Upper lobe of left lung (tissue), 6 donors: Measurements from ENCODE around the gene ZNF500. TPM values are rescaled to one million over a fixed set of nuclear protein-coding genes. Genes with fewer than 3 reads are reported as not detected.

Source experiments
- ATAC-seq, 2 donors: fragments of 200-7000 bp; cut with Tn5 transposase; one replicate each; pipeline ENCODE4 v1.9.1; 2022; ENCODE audit warnings: mild to moderate bottlenecking in 2 of 2, moderate library complexity in 2 of 2; ENCODE audit not compliant: low FRiP score in 2 of 2
- DNase-seq, 2 donors: peaks; one replicate each; pipeline ENCODE4 v3.0.0-alpha.2; 2019 to 2020
- H3K27ac ChIP-seq, 4 donors: fragments of 200-600 bp; sonication (generic); one replicate each; pipeline ENCODE4 v1.5.1; 2016 to 2019
- H3K27me3 ChIP-seq, 4 donors: fragments of 200-600 bp; sonication (generic); one replicate each; pipeline ENCODE4 v1.5.1; 2017 to 2019
- H3K36me3 ChIP-seq, 4 donors: fragments of 200-600 bp; sonication (generic); one replicate each; pipeline ENCODE4 v1.5.1; 2016 to 2019
- H3K4me1 ChIP-seq, 4 donors: fragments of 200-600 bp; sonication (generic); one replicate each; pipeline ENCODE4 v1.5.1; 2018 to 2019
- H3K4me3 ChIP-seq, 4 donors: fragments of 200-600 bp; sonication (generic); one replicate each; pipeline ENCODE4 v1.5.1; 2017 to 2019; ENCODE audit warnings: mild to moderate bottlenecking in 2 of 4, moderate library complexity in 1 of 4
- H3K9me3 ChIP-seq, 4 donors: fragments of 200-600 bp; sonication (generic); one replicate each; pipeline ENCODE4 v1.5.1; 2018 to 2019
- CTCF ChIP-seq, 6 experiments: fragments of 450-650 bp in 4 of 6; fragments of 200-600 bp in 2 of 6; sonication (generic) in 2 of 6; IDR thresholded peaks; one replicate each; pipeline ENCODE4 v1.5.1; 2016 to 2019; ENCODE audit warnings: antibody characterized with exemption in 6 of 6
- EP300 ChIP-seq, 4 donors: sonication (generic); formaldehyde crosslinking; IDR thresholded peaks; one replicate each; pipeline ENCODE4 v1.5.1; 2017; ENCODE audit warnings: antibody characterized with exemption in 4 of 4, control low read depth in 2 of 4
- POLR2A ChIP-seq, 4 donors: fragments of 450-650 bp; IDR thresholded peaks; one replicate each; pipeline ENCODE4 v1.5.1; 2016 to 2017; ENCODE audit warnings: antibody characterized with exemption in 4 of 4, mild to moderate bottlenecking in 2 of 4
- POLR2AphosphoS5 ChIP-seq, 2 donors: sonication (generic); formaldehyde crosslinking; IDR thresholded peaks; one replicate each; pipeline ENCODE4 v1.5.1; 2017; ENCODE audit warnings: antibody characterized with exemption in 2 of 2
- WGBS, 2 donors: methylation state at CpG; one replicate each; pipeline ENCODE4 v1.1.5; 2017 to 2018; 5-methylcytosine and 5-hydroxymethylcytosine counted together
- total RNA-seq, 6 donors: library from RNA; depleted of rRNA in 4 of 6; stranded (reverse); fragments of >200 nt in 4 of 6; gene quantifications; one replicate each; pipeline versions ENCODE4 v1.1.0 to v1.2.1, GENCODE V29; 2016 to 2021
- donor health status: DM: no; HTN: no; CAD: no; lungs with moderate emphysema.
- donor health status: DM: no; HTN: yes; CAD: no; lungs with severe emphysema.

Gene ZNF500
- total RNA-seq, 6 donors from 2014 or later: 10.1 to 17.5 (median 13.2) TPM

GRCh38 chr16:4772351-4772750 is 5.4 kb upstream of the ZNF500 start:
- H3K4me3 ChIP-seq: no peak overlapping the region
- no peaks in the 10 kb centered on the region for H3K36me3 ChIP-seq
- ATAC-seq (no peak), DNase-seq (no peak)
- no peak overlapping the region for H3K27ac ChIP-seq
- 84% methylated on average over 5 of the region's 5 CpGs for WGBS, 2 donors
- TF ChIP-seq POLR2AphosphoS5 (IDR thresholded peaks at IDR 0.05): no peak
- TF ChIP-seq POLR2A (IDR thresholded peaks at IDR 0.05): no peak
- no peaks in the 10 kb centered on the region for H3K27me3 ChIP-seq
- H3K9me3 ChIP-seq: no peaks in the 10 kb centered on the region
- peaks cover 12 to 17% (median 13%) of the 10 kb centered on the region in 4 donors for H3K4me1 ChIP-seq

- no peak for TF ChIP-seq EP300 (IDR thresholded peaks at IDR 0.05)
- TF ChIP-seq POLR2AphosphoS5 (IDR thresholded peaks at IDR 0.05): no peak
- no peak for TF ChIP-seq POLR2A (IDR thresholded peaks at IDR 0.05)
- TF ChIP-seq CTCF (IDR thresholded peaks at IDR 0.05): no peak
- ATAC-seq: no peak
- no peaks in the 10 kb centered on the region for H3K9me3 ChIP-seq
- no peaks in the 10 kb centered on the region for H3K36me3 ChIP-seq
- WGBS, 2 donors: 58 to 64% methylated on average over 3 of the region's 3 CpGs
- no peak for DNase-seq
- H3K27me3 ChIP-seq: no peaks in the 10 kb centered on the region
- H3K27ac ChIP-seq: no peak overlapping the region
- no peak overlapping the region for H3K4me3 ChIP-seq
- H3K4me1 ChIP-seq: peaks cover 12 to 19% (median 13%) of the 10 kb centered on the region in 4 donors
These were observed 4.7 kb upstream of the ZNF500 start for GRCh38 chr16:4771646-4772045.

- peaks cover 26 to 38% (median 32%) of the 10 kb centered on the region in 4 donors for H3K4me1 ChIP-seq
- H3K36me3 ChIP-seq: peaks cover 0 to 12% (median 3%) of the 10 kb centered on the region in 4 donors
- H3K4me3 ChIP-seq: peak overlapping the region in 3 of 4 donors; percentile 87 to 99 (median 97)
- peak overlapping the region in 3 of 4 donors; percentile 89 to 91 (median 90) for H3K27ac ChIP-seq
- no peaks in the 10 kb centered on the region for H3K27me3 ChIP-seq
- DNase-seq: no peak
- no peaks in the 10 kb centered on the region for H3K9me3 ChIP-seq
- WGBS, 2 donors: 54 to 64% methylated on average over 7 of the region's 7 CpGs
- ATAC-seq: no peak
- TF ChIP-seq POLR2AphosphoS5 (IDR thresholded peaks at IDR 0.05): no peak
- TF ChIP-seq EP300 (IDR thresholded peaks at IDR 0.05): no peak
- no peak for TF ChIP-seq POLR2A (IDR thresholded peaks at IDR 0.05)
- TF ChIP-seq CTCF (IDR thresholded peaks at IDR 0.05): no peak
These were observed 2.3 kb upstream of the ZNF500 start for GRCh38 chr16:4769306-4769638.

GRCh38 chr16:4768549-4769305 is 1.8 kb upstream of the ZNF500 start:
- Histone ChIP-seq H3K4me3 (peak overlapping the region in 3 of 4 donors; percentile 87 to 99 (median 97)), H3K9me3 (no peaks in the 10 kb centered on the region), H3K27ac (peak overlapping the region; percentile 74 to 91 (median 90)), H3K4me1 (peaks cover 26 to 38% (median 32%) of the 10 kb centered on the region in 4 donors), H3K36me3 (peaks cover 0 to 16% (median 8%) of the 10 kb centered on the region in 4 donors), H3K27me3 (no peaks in the 10 kb centered on the region)
- ATAC-seq (peak; percentile 96), DNase-seq (peak; percentile 99 to 100)
- WGBS, 2 donors: 6 to 11% methylated on average over 19 to 45 of the region's 48 CpGs
- TF ChIP-seq CTCF (IDR thresholded peaks at IDR 0.05) (peak in 1 of 6 experiments; percentile 12), EP300 (IDR thresholded peaks at IDR 0.05) (no peak), POLR2AphosphoS5 (IDR thresholded peaks at IDR 0.05) (peak in 1 of 2 donors; percentile 89), POLR2A (IDR thresholded peaks at IDR 0.05) (peak in 2 of 4 donors; percentile 59 to 90)

GRCh38 chr16:4767872-4768548 is 1.0 kb upstream of the ZNF500 start:
- DNase-seq (peak in 1 of 2 donors; percentile 51), ATAC-seq (peak in 1 of 2 donors; percentile 10)
- H3K9me3 ChIP-seq: no peaks in the 10 kb centered on the region
- peak overlapping the region; percentile 74 to 91 (median 90) for H3K27ac ChIP-seq
- no peak for TF ChIP-seq CTCF (IDR thresholded peaks at IDR 0.05)
- no peak for TF ChIP-seq POLR2A (IDR thresholded peaks at IDR 0.05)
- TF ChIP-seq EP300 (IDR thresholded peaks at IDR 0.05): peak in 1 of 4 donors; percentile 7
- TF ChIP-seq POLR2AphosphoS5 (IDR thresholded peaks at IDR 0.05): no peak
- peaks cover 26 to 38% (median 32%) of the 10 kb centered on the region in 4 donors for H3K4me1 ChIP-seq
- no peaks in the 10 kb centered on the region for H3K27me3 ChIP-seq
- peaks cover 0 to 24% (median 15%) of the 10 kb centered on the region in 4 donors for H3K36me3 ChIP-seq
- peak overlapping the region in 3 of 4 donors; percentile 87 to 99 (median 97) for H3K4me3 ChIP-seq
- WGBS, 2 donors: 49 to 60% methylated on average over 17 of the region's 17 CpGs
